DMS 273 (cell line): ENCODE measurements around the gene KDM5A.
"Not testable (repeated sequence)": the region's sequence is repeated elsewhere in the genome, so short reads cannot be mapped to it uniquely, and the experiment has no call there.

Source experiments
- DNase-seq: peaks from one replicate; lab custom pipeline; 2025; ENCODE audit not compliant: unreplicated experiment; lab: John Stamatoyannopoulos, UW

Gene KDM5A

DNA sequence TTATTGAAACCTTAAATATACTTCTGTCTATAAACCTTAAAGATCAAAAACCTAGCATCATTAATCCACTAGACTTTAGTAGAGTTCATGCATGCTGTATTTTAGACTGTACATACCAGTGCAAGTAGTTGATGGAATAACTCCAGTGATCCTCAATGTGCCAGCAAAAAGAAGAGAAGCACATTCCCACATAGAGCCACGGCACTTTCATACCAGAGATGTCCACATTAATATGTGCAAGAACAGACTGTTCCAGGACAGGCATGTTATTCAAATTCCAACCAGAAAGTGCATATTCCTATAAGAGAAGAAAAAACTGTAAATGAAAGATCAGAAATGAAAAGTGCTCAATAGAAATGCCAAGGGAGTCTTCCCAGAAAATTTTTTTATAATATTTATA, 55.0 kb downstream of the KDM5A start:
- DNase-seq: no peak

DNA sequence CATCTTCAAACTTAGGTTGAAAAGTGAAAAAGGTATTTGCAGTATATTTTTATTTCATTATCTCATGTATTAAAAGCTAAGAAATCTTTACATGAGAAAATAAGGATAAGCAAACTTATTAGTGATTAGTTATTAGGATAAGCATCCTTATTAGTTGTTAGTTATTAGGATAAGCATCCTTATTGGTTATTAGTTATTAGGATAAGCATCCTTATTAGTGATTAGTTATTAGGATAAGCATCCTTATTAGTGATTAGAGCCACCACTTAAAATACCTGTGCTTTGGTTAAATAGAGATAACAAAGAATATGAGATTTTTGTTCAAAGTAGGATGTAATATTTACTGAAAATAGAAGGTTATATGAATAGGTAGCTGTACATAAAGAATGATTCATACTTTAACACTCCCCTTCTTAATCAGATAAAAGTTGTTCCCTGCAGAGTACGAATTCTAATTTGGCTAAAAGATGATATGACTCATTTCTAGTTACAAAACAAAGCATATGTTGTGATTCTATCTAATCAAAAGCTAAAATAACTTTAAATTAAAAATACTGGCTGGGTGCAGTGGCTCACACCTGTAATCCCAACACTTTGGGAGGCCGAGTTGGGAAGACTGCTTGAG, 56.4 kb downstream of the KDM5A start:
- DNase-seq: no peak

- no peak for DNase-seq
Observed at GRCh38 chr12:331287-331686, 57.8 kb downstream of the KDM5A start.

- no peak for DNase-seq
Observed at GRCh38 chr12:325906-326305, 63.2 kb downstream of the KDM5A start.

- no peak for DNase-seq
Observed at GRCh38 chr12:323507-323906, 65.6 kb downstream of the KDM5A start.

GRCh38 chr12:321606-322326, 67.4 kb downstream of the KDM5A start:
- peak; percentile 7 for DNase-seq

DNA sequence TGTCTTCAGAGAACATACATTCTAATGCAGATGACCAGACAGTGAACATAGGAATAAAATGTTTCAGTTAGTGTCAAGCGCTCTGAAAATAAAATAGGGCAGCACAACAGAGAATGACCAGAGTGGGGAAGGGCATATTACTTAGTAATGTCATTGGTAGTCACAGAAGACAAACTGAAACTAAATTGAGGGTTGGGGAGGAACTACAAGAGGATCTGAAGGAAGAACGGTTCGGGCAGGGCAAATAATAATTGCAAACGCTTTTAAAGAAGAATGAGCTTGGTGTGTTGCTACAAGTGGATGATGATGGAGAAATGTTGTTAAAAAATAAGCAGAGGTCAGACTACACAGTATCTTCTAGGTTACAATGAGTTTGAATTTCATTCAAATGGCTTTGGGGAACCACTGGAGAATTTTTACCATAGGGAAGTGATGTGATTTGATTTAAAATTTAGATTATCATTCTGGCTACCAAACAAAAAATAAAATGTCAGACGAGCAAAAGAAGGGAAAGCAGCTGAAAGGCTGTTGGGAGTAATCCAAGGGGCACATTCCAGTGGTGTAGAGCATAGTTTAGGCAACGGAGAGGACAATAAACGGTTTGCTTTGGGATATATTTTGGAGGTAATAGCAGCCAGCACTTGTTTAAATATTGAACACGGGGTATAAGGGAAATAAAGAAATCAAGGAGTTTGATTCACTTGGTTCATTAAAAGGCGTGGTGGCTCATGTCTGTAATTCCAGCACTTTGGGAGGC, 70.2 kb downstream of the KDM5A start:
- no peak for DNase-seq

DNA sequence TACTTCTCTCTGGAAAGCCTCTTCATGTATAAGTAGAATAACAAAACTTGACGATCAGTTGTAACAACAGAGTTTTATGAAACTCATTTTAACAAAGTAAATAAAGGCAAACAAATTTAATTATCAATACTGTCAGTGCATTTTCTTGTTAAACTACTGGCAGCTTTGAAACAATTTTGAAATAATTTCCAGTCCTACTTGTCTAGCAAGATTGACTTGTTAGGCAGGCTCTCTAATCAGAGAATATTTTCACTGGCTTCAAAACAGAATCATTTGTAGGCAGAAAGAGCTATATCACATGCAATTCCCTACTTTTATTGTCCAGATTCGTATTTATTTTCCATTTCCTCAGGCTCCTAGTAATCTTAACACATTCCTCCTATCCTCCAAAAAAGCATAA, 80.6 kb downstream of the KDM5A start:
- DNase-seq: no peak

DNA sequence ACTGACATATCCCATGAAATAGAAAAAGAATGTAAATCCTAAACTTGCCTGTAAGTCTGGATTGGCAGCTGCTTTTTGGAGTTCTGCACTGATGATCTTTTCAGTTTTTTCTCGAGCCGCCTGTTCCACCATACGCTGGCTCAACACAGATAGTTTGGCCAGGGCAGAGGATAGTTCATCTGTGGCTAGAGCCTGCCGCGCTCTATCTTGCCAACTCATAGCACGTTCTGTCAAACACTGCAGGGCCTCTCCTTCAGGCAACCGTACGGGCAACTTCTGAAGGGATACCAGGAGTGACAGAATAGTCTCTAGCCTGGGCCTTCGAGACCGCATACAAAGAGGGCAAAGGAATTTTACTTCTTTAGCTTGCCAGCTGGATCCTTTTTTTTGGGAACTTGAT, 81.7 kb downstream of the KDM5A start:
- DNase-seq: no peak

- DNase-seq: no peak
Observed at GRCh38 chr12:304805-305204, 84.3 kb downstream of the KDM5A start.

- not testable (repeated sequence) for DNase-seq
Observed at GRCh38 chr12:302766-303165, 86.4 kb downstream of the KDM5A start.

- DNase-seq: not testable (repeated sequence)
Observed at GRCh38 chr12:300166-300565, 89.0 kb downstream of the KDM5A start.

GRCh38 chr12:299511-299910, 89.6 kb downstream of the KDM5A start:
- DNase-seq: not testable (repeated sequence)

DNA sequence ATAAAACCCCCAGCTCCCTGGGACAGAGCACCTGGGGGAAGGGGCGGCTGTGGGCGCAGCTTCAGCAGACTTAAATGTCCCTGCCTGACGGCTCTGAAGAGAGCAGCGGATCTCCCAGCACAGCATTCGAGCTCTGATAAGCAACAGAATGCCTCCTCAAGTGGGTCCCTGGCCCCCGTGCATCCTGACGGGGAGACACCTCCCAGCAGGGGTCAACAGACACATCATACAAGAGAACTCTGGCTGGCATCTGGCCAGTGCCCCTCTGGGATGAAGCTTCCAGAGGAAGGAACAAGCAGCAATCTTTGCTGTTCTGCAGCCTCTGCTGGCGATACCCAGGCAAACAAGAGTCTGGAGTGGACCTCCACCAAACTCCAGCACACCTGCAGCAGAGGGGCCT, 91.1 kb downstream of the KDM5A start:
- not testable (repeated sequence) for DNase-seq

GRCh38 chr12:295132-295531, 94.0 kb downstream of the KDM5A start:
- DNase-seq: no peak

- no peak for DNase-seq
Observed at GRCh38 chr12:293199-293598, 95.9 kb downstream of the KDM5A start.

DNA sequence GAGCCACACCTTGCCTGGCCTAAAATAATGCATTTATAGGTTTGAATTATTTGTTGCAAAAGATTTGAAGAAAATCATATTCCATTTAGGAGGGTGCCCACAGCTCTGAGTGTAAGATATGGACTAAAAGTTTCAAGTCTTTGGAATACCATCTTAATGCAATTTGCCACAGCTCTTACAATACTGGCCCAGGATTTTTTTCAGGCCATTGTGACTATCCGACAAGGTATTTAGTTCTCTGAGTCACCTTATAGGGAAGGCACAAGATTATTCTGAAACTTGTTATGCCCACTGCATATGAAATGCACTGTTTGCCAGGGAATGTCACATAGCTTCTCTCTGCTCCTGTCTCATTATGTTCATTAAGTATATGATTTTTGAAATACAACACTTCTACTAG, 96.9 kb downstream of the KDM5A start:
- no peak for DNase-seq

DNA sequence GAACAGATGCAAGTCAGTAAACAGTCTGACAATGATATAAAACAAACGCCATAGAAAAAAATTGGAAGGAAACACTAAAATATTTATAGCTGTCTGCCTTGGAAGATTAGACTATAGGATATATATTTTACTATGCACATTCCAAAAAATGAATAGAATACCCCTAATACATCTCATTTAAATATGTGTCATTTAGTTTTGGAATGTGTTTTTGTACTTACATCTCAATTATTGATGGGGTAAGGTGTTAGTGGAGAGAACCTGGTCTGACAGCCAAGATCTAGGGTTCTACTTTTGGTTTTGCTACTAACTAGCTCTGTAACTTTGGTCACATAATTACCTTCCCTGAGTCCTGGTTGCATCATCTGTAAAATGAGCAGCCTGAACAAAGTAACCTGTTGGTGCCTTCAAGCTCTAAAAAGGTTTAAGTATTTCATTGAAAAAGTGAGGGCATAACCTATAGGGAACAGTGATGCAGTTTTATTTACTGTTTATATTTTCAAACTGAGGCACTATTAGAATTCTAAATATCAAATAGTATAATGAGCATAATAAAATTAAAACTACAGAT, 97.9 kb downstream of the KDM5A start:
- DNase-seq: no peak

- DNase-seq: no peak
Observed at GRCh38 chr12:288687-289086, 100.4 kb downstream of the KDM5A start.

GRCh38 chr12:286531-287300, 102.4 kb downstream of the KDM5A start:
- no peak for DNase-seq

DNA sequence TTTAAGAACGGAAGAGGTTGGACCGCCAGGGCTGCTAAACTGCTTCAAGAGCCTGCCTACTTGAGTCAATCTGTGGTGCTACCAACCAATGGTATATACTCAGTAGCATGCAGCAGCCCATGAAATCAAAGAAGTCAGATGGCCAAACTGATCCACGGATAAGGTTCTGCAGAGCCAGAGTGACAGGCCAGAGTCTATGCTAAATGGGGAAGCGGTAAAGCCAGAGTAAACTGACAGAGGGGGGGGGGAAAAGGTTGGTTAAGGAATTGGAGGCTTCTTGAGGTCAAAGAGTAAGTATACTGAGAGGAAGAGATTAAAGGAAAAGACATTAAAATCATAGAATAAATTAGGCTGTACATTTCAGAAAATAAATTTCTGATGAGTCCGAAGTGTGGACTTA, 111.1 kb downstream of the KDM5A start:
- no peak for DNase-seq
